ENCODE measurements around the gene MAP2K6.
"Not testable (repeated sequence)": the region's sequence is repeated elsewhere in the genome, so short reads cannot be mapped to it uniquely, and the experiment has no call there.

The MAP2K6 gene

GRCh38 chr17:69460963-69461922 lies 46.7 kb downstream of the MAP2K6 start:
- DNase-seq: no peak

GRCh38 chr17:69461951-69462369 lies 47.5 kb downstream of the MAP2K6 start:
- DNase-seq: no peak

GRCh38 chr17:69462882-69463281 lies 48.4 kb downstream of the MAP2K6 start:
- DNase-seq: no peak

- no peak for DNase-seq
Observed at GRCh38 chr17:69466451-69466850, 52.0 kb downstream of the MAP2K6 start.

GRCh38 chr17:69466905-69467667 lies 52.6 kb downstream of the MAP2K6 start:
- DNase-seq: no peak

- DNase-seq: peak in 1 of 2 experiments; percentile 10
Observed at GRCh38 chr17:69468207-69468606, 53.7 kb downstream of the MAP2K6 start.

- DNase-seq: no peak
Observed at GRCh38 chr17:69470702-69471101, 56.2 kb downstream of the MAP2K6 start.

GRCh38 chr17:69471406-69471805 lies 56.9 kb downstream of the MAP2K6 start:
- no peak for DNase-seq

DNA sequence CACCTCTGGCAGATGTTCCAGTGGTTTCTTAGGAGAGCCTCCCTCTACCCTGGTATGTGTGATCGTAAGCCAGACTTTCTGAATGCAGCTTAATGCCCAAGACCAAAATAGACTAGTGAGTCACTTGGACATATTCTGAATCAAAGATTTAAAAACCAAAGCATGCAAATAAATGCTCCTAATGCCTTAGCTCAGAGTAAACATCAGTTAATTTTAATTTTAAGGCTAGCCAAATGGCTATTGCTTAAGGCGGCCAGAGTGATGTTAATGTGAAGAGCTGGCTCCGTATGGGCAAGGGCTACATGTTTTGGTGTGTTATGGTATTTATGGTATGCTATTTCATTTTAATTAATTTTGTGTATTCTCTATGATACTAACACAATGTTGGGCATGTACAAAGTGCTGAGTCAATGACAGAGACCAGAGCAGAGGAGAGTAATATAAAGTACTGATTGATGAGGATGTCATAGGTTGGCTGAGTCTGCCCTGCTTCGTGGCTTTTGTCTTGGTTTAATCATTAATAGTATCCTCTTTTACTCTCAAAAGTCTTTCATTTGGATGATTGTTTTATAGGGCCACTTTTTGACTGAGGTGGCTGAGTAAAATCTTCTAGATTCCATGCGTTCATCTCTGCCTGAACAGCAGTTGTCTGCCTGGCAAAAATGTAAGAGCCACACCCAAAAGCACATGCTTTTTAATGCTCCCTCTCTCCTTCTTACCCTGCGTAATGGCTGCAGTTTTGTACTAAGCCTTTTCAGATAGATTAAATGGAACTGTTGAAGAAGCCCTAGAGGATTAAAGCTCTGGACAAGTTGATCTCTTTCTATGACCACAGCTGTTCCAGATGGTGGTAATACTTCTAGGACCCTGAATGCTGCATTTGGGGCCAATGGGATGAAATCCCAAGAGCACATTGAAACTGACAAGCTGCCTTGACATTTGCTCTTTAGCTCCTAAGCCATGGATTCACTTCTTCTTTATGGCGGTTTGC lies 59.6 kb downstream of the MAP2K6 start:
- DNase-seq: no peak

DNA sequence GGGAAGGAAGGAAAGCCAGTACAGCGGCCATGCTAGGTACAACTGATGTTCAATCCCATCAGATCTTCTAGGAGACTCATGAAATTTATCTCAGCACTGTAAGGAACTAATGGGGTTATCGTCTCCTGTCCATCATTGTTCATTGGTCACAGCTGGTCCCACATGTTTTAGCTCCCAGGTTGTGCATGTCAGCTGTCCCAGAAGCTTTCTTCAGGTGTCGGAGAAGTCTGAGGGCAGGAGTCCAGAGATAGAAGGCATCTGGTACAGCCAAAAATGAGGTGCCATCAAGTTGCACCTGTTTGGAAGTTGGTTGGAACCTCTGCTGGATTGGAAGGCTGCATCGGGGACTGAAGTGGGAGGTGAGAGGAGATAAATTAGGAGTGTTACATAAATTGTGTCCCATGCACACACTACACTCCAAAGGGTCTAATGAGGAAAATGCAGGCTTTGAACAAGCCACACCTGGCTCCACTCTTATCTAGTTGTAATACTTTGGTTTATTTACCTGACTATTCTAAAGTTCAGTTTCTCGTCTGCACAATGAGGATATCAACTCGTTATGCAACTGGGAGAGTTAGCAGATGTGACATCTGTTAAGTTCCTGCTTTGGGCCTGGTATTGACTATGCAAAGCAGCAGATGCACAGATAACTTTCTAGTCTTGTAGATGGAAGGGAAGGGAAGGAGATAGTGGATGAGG lies 62.9 kb downstream of the MAP2K6 start:
- DNase-seq: no peak

GRCh38 chr17:69477903-69478266 lies 63.4 kb downstream of the MAP2K6 start:
- DNase-seq: no peak

GRCh38 chr17:69478916-69479315 lies 64.4 kb downstream of the MAP2K6 start:
- no peak for DNase-seq

DNA sequence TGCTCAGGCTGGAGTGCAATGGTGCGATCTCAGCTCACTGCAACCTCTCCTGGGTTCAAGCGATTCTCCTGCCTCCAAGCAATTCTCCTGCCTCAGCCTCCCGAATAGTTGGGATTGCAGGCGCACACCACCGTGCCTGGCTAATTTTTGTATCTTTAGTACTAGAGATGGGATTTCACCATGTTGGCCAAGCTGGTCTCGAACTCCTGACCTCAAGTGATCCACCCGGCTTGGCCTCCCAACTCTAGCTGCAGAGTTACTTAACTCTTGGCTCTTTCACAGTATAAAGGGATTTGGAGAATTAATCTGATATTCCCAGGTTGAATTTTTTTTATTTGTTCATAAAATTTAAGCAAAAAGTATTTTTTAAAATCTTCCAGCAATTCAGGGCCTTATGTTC lies 65.3 kb downstream of the MAP2K6 start:
- not testable (repeated sequence) for DNase-seq

- DNase-seq: no peak
Observed at GRCh38 chr17:69480245-69480644, 65.7 kb downstream of the MAP2K6 start.

DNA sequence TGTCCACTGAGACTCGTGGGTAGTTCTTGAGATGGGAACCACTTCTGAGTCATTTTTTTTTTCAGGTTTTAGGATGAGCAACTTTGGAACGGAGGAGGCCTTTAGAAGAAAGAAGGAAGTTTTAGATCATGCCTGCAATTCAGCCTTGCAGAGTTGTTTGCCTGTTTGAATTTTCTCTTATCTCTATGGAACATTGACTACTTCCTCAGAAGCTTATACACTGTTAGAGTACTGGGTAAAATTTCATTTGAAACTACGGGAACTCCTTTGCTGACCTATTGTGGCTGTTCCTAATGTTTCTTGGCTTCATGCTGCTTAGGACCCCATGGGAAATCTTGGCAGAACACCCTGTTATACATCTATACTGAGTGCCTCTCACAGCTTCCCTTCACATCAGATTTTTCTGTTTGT lies 70.8 kb downstream of the MAP2K6 start:
- DNase-seq: no peak

- no peak for DNase-seq
Observed at GRCh38 chr17:69485901-69486643, 71.6 kb downstream of the MAP2K6 start.

DNA sequence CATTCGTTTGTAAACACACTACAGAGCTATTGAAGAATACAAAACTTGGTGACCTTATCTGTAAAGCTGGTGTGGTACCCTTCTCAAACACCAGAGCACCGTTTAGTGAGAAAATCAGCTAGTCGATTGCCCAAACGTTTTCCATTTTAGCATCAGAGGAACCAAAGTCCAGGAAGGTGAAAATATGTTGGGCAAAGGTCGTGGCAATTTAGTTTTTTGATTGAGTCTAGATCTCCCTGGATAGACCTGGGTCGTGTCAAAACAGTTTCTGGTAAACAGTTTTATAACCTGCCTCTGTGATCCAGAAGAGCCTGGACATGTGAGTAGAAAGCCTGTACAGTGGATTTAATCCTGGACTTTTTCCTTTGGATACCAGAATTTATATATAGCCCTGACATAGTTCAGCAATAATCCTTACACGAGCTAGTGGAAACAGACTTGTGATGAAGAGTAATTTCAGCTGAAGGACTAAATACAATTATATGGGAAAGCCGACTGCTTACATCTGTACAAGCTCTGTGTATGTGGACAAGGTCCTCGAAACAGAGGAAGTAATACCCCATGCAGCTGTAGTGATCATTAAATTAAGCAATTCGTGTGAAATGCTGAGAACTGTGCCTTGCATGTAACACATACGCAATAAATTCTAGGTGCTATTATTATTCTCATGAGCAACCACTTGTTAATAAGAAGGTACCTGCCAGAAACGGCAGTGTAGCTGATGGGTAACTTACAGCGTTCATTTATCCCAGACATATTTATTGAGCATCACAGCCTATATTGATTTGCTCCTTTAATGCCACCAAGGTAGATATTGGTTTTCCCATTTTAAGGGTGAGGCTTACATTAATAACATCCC lies 72.5 kb downstream of the MAP2K6 start:
- no peak for DNase-seq

- no peak for DNase-seq
Observed at GRCh38 chr17:69489313-69489712, 74.8 kb downstream of the MAP2K6 start.

DNA sequence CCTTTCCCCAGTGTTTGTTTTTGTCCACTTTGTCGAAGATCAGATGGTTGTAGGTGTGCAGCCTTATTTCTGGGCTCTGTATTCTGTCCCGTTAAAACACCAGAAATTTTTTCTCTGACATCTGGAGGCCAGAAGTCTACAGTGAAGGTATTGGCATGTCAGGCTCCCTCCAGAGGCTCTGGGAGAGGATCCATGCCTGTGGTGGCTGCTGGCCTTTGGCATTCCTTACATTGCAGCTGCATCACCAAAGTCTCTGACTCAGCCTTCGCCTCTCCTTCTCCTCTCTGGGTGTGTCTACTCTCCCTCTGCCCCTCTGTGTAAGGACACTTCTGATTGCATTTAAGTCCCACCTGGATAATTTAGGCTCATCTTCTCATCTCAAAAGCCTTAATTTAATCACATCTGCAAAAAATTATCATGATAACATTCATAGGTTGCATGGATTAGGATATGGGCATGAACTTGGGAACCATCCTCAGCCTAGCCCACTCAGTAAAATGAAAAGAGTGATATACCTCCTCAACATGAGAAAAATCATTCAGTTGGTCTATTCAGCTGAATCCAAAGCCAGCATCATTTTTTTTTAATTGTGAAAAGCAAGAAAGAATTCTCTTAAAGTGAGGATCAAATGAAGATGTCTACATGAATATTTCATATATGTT lies 78.0 kb downstream of the MAP2K6 start:
- DNase-seq: no peak

GRCh38 chr17:69495787-69496186 lies 81.3 kb downstream of the MAP2K6 start:
- no peak for DNase-seq

Data from NCI-H1930 (cell line).